Sciatic nerve (tissue), 2 donors: ENCODE data around the gene FBLN7. TPM values are rescaled to one million over a fixed set of nuclear protein-coding genes. Genes with fewer than 3 reads are reported as not detected.
"Not testable (repeated sequence)": the region's sequence is repeated elsewhere in the genome, so short reads cannot be mapped to it uniquely, and the experiment has no call there.

Experiments used
- ATAC-seq: fragments of 200-7000 bp; cut with Tn5 transposase; one replicate; pipeline ENCODE4 v1.9.1; 2020; ENCODE audit warnings: mild to moderate bottlenecking, moderate library complexity
- DNase-seq: peaks from one replicate; pipeline ENCODE4 v3.0.0-alpha.2; 2020; ENCODE audit warnings: low spot score
- intact Hi-C: fragments of 100-400 bp; cut with DNase I; formaldehyde crosslinking; loops from one replicate; pipeline ENCODE4 v1.14.2; 2022
- total RNA-seq: library from RNA; stranded (reverse); fragmentation: NEBNext Ultra II Directional; extraction: Animal tissue kit (Norgen Biotek cat#: 25700); gene quantifications from one replicate; pipeline ENCODE4 v1.2.1, GENCODE V29; 2021
- donor health status: DM: no; HTN: no; CAD: no.
- donor health status: DM: no; HTN: no; CAD: no.

FBLN7 gene
- total RNA-seq, 1 donor from 2014 or later = 2.3 TPM

DNA sequence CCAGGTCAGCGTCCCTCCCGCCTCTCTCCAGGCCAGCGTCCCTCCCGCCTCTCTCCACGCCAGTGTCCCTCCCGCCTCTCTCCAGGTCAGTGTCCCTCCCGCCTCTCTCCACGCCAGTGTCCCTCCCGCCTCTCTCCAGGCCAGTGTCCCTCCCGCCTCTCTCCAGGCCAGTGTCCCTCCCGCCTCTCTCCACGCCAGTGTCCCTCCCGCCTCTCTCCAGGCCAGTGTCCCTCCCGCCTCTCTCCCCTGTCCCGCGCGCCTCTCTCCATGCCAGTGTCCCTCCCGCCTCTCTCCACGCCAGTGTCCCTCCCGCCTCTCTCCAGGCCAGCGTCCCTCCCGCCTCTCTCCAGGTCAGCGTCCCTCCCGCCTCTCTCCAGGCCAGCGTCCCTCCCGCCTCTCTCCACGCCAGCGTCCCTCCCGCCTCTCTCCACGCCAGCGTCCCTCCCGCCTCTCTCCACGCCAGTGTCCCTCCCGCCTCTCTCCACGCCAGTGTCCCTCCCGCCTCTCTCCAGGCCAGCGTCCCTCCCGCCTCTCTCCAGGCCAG, 1.5 kb downstream of the FBLN7 start:
- intact Hi-C loops, ATAC-seq, DNase-seq: not testable (repeated sequence)

DNA sequence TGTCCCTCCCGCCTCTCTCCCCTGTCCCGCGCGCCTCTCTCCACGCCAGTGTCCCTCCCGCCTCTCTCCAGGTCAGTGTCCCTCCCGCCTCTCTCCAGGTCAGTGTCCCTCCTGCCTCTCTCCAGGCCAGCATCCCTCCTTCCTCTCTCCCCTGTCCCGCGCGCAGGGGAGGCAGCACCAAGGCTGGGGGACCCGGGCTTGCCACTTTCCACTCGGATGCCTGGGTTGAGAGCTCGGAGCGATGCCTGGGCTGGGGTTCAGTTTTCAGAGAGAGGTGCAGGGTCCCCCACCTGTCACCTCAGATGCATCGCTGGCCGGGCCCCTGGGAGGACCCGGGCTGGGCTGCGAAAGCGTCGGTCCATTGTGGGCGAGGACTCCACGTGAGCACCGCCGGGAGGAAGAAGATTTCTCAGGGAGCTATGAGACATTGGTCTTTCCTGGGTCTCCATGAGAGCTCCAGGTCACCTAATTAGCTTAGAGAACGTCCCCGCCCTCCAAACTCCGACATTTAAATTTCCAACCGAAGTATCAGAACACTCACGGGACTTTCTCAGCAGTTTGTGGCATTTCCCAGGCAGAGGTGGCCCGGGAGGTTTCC, 2.1 kb downstream of the FBLN7 start:
- ATAC-seq = peak; percentile 18
- intact Hi-C loops = no loop called here

DNA sequence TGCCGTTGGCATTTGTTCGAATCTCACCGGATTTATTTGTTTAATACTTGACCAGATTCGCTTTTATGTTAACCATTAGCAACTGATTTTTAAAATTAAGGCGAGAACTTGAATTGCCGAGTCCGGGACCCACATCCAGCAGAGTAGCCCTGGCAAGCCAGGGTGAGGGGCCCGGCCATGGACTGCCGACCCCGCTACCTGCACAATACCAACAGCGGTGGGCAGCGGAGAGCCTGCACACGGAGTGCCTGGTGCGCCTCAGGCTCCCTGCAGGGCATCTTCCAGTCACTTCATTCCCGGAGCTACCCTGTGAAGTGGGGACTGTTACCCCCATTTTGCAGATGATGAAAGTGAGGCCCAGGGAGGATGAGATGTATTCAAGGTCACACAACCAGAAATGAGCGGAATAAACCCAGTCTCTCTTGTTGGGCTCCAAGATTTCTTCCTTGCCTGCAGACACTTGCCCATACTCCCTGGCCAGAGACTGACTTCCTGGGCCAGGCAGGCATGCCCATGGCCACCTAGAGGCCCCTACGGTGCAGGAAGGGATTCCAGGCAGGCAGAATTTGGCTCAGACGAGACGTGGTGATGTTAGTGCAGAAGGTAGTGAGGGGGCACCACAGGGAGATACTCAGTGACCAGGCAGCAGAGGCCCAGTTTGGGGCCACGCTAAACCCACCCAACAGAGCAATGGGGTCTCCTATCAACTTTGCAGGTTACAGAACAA, 2.9 kb downstream of the FBLN7 start:
- no peak for ATAC-seq
- intact Hi-C loops = no loop called here
- DNase-seq = no peak

More for the DNA sequence above, 2.1 kb downstream of the FBLN7 start:
- no peak for DNase-seq

DNA sequence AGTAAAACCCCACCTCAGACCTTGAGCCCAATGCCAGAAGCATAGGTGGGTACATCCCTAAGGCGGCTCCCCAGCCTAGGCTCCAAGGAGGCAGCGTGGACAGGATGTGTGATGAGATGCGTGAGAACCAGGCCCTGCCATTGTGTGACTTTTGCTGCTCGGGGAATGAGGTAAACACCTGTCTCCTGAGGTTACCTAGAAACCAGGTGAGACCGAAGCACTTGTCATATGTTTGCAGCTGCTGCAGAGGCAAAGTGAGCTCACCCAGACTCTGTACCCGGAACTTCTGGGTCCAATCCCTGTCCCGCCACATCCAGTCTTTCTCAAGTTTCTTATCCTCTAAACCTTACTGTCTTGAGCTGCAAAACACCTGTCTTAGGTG, 3.4 kb downstream of the FBLN7 start:
- no peak for DNase-seq
- ATAC-seq = peak; percentile 14
- intact Hi-C loops = no loop called here

DNA sequence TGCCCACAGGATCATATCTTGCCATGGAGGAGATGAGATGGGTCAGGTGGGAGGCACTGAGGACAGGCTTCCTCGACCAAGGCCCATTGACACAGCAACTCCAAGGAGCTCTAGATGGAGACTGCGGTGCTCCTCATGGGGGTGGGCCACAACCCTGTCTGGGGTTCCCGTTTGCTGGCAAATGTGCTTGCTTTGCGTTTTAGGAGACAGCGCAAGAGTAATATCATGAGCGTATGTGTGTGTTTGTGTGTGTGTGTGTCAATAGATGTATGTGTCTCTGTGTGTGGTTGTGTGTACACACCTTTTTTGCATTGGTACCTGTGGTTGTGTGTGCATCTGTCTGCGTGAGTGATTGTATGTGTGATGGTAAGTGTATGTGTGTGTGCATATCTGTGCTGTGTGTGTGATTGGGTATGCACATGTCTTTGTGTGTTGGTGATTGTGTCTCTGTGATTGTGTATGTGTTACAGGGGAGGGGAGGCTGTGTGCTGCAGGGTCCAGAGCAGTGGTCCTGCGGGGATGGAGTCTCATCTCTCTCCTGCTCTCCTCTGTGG, 4.4 kb downstream of the FBLN7 start:
- intact Hi-C loops = no loop called here
- no peak for ATAC-seq
- DNase-seq = no peak

DNA sequence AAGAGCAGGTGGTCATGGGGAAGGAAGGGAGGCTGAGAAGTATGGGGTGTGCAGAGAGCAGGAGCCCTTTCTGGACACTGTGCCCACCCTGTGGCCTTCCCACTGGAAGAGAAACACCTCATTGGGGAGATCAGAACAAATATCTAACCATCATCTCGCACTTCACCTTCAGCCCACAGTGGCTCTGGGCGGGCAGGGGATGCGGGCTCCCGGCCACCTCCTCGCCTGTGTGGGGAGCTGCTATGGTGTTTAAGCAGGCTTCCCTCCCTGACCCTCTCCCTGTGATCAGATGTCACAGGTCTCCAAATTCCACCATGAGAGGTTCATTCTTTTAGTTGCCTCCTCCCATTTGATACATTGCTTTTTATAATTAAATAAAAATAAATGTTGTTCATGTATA, 5.0 kb downstream of the FBLN7 start:
- DNase-seq (no peak), ATAC-seq (no peak)
- intact Hi-C loops = no loop called here

DNA sequence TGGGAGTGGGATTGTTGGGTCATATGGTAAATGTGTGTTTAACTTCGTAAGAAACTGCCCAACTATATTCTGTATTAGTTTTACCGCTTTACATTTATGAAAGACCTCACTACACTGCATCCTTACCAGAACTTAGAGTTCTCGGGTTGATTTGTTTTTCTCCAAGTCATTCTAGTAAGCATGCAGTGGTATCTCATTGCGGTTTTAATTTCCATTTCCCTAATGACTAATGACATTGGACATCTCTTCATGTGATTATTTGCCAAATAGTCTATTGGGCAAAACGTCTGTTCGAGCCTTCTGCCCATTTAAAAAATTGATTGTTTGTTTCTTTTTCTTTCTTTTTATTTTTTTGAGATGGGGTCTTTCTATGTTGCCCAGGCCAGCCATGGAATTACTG, 6.8 kb downstream of the FBLN7 start:
- no peak for ATAC-seq
- intact Hi-C loops = no loop called here
- no peak for DNase-seq

DNA sequence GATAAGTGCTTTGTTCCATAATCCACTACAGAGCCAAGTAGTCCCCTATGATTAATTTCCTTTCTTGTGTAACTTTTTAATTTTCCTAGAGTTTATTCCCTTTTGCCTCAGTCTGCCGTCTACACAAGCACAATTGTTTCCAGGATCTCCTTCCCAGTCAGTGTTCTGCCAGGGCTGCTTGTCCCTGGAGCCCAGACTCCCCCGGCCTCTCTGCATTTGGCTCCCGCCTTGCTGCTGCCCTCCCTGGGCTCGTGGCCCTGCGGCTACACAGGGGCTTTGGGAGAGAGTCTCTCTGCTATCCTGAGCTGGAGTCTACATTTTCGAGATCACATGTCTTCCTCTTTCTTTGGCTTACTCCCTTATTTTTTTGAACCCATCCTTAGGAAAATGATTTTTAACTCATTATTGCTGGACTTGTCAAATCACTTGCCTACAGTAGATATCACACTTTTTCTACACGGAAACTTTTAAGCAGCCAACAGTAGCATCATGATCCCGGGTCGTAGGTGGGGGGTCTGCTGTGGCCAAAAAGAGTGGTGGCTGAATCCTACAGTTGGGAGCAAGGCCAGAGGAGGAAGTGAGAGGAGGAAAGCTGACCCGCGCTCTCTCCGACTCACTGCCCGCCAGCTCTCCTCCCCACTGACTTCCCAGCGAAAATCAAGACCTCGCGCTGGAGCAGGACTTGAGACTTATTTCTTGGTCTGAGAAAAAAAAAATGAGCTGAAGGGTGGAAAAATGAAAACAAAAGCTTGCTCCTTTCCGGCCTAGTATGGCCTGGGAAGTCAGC, 9.4 kb downstream of the FBLN7 start:
- intact Hi-C loops = no loop called here
- DNase-seq (no peak), ATAC-seq (peak; percentile 65)

DNA sequence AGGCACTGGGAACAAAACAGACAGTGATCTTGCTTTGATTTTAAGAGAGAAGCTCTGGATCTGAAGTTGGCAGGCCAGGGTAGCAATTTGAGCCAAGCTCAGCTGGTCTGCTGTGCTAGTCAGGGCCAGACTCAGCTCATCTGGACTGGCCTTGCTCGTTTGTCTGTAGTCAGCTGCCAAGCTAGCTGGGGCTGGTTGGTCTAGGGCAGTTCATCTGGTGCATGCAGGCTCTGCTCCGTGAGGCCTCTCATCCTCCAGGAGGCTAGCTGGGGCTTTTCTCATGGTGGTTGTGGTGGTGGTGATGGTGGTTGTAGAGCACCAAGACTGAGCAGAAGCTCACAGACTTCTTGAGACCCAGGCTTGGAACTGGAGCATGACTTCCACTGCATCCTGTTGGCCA, 10.3 kb downstream of the FBLN7 start:
- ATAC-seq (no peak), DNase-seq (no peak)
- intact Hi-C loops = no loop called here

DNA sequence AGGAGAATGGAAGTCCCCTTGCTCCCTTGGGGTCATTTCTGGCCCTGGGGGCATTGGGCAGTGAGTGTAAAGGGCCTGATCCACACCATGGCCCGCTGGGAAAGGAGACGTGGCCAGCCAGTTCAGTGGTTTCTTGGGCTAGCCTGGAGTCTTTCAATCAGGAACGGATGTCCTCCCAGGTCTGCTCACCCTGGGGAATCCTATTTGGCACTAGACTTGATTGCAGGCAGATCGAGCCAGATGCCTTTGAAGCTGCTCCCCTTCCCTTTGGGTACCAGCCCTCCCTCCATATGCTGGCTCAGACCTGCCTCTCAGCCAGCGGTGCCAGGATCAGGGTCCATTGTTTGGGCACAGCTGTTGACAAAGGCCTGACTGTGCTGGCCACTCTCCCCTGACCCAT, 11.0 kb downstream of the FBLN7 start:
- ATAC-seq = no peak
- intact Hi-C loops = no loop called here

DNA sequence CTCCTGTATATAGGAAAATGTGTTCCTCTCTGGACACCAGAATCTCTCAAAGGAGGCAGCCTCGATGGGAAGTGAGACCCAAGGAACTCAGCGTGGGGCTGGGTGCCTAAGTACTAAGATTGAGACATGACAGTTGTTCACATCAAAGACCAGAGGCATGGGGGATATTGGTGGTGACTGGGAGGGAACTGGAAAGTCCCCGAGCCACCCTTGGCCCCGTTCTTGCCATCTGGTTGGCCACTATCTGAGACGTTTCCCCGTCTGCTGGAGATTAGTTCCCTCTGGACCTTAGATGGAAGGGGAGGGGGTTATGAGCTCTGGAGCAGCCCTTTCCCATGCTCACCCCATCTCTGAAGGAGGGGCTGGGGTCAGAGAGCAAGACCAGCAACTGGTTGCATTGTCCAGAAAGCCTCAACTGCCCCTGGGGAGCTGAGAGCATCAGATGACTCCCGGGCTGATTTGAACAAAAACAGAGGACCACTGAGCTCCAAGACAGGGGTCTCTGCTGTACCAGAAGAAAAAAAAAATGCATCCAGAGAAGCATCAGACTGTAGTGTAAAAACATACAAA, 11.8 kb downstream of the FBLN7 start:
- ATAC-seq (peak; percentile 21), DNase-seq (no peak)

More for the DNA sequence above, 11.0 kb downstream of the FBLN7 start:
- DNase-seq = no peak

DNA sequence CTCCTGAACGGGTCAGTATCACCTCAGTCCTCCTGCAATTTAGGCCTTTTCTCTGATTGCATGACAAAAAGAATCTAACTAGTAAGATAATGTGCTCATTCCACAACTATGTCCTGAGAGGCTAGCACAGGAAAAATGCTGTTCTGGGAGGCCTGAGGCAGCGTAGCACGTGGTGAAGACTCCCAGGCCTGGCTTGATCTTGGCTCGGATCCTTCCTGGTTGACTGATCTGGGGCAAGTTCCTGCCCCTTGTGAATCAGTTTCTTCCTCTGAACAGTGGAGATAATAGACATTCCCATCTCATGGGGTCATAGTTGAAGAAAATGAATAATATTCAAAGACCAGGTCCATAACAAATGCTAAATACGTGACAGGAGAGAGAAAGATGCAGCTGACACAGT, 12.3 kb downstream of the FBLN7 start:
- intact Hi-C loops = no loop called here
- DNase-seq (no peak), ATAC-seq (peak; percentile 77)

More for the DNA sequence above, 11.8 kb downstream of the FBLN7 start:
- intact Hi-C loops = no loop called here

DNA sequence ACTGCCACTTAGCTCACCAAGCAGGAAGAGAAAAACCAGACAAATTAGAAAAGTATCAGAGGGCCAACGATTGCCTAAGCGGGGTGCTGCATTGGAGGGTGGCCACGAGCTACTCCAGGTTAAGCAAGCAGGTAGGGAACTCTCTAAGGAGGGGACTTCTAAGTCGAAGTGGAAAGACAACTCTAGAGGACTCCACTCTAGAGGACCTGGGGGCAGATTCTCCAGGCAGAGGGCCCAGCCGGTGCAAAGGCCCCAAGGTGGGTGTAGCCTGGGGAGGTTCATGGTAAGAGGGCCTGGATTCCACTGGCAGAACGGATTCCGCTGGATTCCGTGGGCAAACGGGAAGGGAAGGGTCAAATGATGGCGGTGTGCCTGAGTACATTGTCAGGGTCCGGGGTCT, 12.7 kb downstream of the FBLN7 start:
- DNase-seq (no peak), ATAC-seq (no peak)
- intact Hi-C loops = no loop called here

DNA sequence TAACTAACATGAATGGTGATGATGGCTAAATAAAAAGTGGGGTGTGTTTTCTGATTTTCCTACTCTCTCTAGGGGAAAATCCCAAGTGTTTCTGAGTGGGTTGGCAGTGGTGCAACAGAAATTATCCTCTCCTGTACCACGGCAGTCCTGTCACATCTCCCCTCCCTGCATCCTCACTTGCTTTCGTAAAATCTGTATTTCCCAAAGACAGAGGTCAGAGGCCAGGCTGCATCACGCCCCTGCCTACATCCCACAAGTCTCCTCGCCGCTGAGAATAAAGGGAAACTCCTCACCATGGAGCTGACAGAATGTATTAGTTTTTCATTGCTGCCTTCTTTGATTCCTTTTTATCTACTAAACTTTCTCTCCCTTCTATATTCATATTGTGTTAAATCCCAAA, 13.1 kb downstream of the FBLN7 start:
- ATAC-seq (no peak), DNase-seq (no peak)

DNA sequence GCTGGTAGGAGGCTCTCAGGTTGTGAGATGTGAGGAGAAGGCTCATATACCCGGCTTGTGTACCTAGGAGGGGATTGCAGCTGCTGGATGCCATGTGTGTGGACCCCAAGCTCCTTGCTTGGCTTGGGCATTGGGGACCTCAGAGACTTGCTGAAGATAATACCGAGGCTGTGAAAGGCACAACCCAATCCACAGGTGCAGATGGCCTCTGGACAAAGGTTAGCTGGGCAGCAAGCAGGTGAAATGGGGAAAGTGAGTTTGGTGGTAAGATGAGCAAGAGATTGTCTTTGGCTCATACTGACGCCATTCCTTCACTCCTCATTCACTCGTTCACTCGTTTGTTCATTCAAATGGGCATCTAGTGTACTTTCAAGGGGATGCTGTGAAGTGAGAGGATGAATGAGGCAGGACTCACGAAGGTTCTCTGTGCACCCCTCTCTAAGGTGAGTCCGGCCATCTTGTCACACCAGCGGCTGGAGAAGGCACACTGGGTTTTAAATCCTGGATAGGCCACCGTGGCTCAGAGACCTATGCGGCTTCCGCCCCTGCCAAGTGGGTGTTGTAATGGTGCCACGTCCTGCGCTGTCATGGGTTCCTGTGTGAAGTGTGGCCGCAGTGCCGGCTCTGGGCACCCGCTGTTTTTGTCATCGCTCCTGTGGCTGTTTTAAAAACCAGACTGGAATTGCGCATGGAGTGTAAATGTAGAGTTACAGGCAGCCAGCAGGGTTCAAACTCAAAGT, 13.7 kb downstream of the FBLN7 start:
- ATAC-seq = no peak
- peak; percentile 37 for DNase-seq
- intact Hi-C loops = no loop called here

More for the DNA sequence above, 13.1 kb downstream of the FBLN7 start:
- intact Hi-C loops = no loop called here

DNA sequence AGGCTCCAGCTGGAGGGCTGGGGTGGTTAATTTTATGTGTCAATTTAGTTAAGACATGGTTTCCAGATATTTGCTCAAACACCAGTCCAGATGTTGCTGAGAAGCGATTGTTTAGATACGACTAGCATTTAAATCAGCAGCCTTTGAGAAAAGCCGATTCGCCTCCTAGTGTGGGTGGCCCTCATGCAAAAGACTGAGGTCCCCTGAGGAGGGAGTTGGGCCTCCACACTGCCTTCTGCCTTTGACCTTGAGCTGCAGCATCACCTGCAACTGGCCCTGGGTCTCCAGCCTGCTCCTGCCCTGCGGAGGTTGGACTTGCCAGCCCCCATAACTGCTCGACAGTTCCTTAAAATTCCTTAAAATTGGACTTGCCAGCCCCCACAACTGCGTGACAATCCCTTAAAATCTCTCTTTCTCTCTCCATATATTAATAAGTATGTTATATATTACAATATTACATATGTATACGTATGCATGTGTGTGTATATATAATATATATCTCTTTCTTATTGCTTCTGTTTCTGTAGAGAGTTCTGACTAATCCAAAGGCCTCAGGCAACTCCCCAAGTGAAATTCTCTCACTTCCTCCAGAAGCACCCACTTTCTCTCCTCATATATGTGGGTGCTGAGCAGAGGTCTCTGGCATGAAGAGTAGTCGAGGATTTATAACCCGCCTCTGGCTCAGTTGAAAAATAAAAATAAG, 14.4 kb downstream of the FBLN7 start:
- intact Hi-C loops = no loop called here
- peak; percentile 28 for DNase-seq
- no peak for ATAC-seq

DNA sequence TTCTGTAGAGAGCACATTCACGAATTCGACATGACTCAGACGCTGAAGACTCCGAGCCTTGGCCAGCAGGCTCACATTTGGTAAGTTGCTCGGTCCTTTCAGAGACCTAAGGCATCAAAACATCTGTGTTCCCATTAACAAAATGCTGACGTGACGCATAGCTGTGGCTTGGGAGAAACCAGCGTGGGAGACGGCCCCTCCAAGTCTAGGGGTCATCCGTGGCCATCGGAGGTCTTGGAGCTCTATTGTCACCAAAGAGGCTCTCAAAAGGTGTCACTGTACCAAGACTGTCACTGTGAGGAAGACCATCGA, 14.9 kb downstream of the FBLN7 start:
- intact Hi-C loops = no loop called here
- ATAC-seq = no peak

DNA sequence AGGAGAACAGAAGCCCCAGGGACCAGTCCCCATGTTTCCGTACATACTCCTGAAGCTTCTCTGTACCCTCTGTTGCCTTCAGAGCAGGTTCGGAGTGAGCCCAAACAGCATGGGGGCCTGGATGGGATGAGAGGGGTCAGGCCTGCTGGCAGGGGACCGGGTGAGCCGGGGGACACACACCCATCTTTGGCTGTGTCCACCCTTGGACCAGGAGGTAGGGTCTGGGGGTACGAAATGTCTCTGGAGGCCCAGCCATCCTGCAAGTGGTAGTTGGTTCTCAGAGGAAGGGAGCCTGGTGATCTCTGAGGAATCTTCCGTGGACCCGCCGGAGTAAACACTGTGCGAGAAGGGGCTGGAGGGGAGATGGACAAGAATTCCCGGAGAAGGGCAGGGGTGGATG, 15.3 kb downstream of the FBLN7 start:
- intact Hi-C loops = no loop called here
- DNase-seq = peak; percentile 36
- no peak for ATAC-seq

More for the DNA sequence above, 14.9 kb downstream of the FBLN7 start:
- peak; percentile 32 for DNase-seq
